Nephron (organoid): ENCODE data around the gene PRRC2A.

Experiments used
- H3K27ac Mint-ChIP-seq, 3 experiments: 2 replicates each; pipeline ENCODE4 v1.8.0; 2020; ENCODE audit warnings: mixed read lengths in 3 of 3, mild to moderate bottlenecking in 2 of 3, moderate library complexity in 1 of 3
- H3K27me3 Mint-ChIP-seq: 2 replicates; pipeline ENCODE4 v1.8.0; 2021; ENCODE audit warnings: low read depth, mild to moderate bottlenecking, moderate library complexity, mixed read lengths
- H3K36me3 Mint-ChIP-seq: 2 replicates; pipeline ENCODE4 v1.8.0; 2020; ENCODE audit warnings: low read depth, mixed read lengths
- H3K4me1 Mint-ChIP-seq: 2 replicates; pipeline ENCODE4 v1.8.0; 2020; ENCODE audit warnings: mixed read lengths
- H3K4me3 Mint-ChIP-seq, 3 experiments: 2 replicates each; pipeline ENCODE4 v1.8.0; 2020; ENCODE audit warnings: mild to moderate bottlenecking in 3 of 3, mixed read lengths in 3 of 3, moderate library complexity in 2 of 3
- H3K9me3 Mint-ChIP-seq: 2 replicates; pipeline ENCODE4 v1.8.0; 2020; ENCODE audit warnings: mixed read lengths
- CTCF ChIP-seq, 3 experiments: fragments of 200-600 bp; sonication (generic); IDR thresholded peaks; one replicate each; pipeline ENCODE4 v1.5.0; 2021; ENCODE audit warnings: antibody characterized with exemption in 3 of 3; ENCODE audit not compliant: unreplicated experiment in 3 of 3

PRRC2A gene

DNA sequence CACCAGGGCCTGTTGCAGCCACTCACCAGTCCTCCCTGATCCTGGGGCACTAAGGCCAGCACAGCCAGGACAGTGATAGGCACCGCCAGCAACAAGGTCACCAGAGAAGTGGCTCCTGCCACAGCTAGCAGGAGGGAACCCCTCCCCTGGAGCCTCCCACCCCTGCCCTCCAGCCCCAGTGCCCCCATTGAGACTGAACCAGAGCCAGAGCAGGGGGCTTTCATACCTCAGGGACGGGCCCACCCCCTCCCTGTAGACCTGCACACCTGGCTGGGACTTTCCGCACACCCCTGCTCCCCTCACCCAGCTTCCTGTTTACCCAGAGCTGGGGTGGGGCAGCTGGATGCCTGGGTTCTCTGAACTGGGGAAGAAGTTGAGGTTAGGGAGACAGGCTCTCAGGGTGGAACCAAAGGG, 38.3 kb upstream of the PRRC2A start, which contains the start of gene LTB:
Gene LTB (minus strand): TSS at position 195 of the 414 bp plus-strand sequence. CDS start 7 bp downstream, at position 188.
- no peaks in the 10 kb centered on the region for H3K9me3 Mint-ChIP-seq
- H3K4me1 Mint-ChIP-seq, result peaks cover 25% of the 10 kb centered on the region
- TF ChIP-seq CTCF (IDR thresholded peaks at IDR 0.05; ENCODE audit: unreplicated experiment in 3 of 3), result no peak

DNA sequence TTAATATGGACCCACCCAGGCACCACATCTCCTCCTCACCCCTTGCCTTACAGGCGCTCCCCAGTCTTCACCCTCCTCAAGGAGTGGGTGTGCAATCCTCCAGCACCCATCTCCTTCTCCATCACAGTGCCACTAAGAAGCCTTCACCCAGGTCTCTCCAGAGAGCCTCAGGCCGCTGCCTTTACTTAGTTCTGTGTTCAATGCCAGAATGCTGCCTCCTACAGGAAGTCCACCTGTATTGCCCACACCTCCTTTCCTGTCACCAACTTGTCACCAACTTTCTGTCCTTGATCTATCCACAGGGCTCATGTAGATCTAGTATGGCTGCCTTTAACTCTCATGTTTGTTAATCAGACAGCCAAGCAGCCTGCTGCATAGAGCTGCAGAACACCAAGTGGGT, 35.0 kb upstream of the PRRC2A start:
- peak overlapping the region in 1 of 3 experiments; percentile 35 for H3K4me3 Mint-ChIP-seq
- TF ChIP-seq CTCF (IDR thresholded peaks at IDR 0.05; ENCODE audit: unreplicated experiment in 3 of 3), result no peak
- H3K4me1 Mint-ChIP-seq, result peaks cover 31% of the 10 kb centered on the region
- peaks cover 11% of the 10 kb centered on the region for H3K27me3 Mint-ChIP-seq
- H3K27ac Mint-ChIP-seq, result peak overlapping the region in 1 of 3 experiments; percentile 71
- no peaks in the 10 kb centered on the region for H3K36me3 Mint-ChIP-seq
- no peaks in the 10 kb centered on the region for H3K9me3 Mint-ChIP-seq

More for the DNA sequence above, 38.3 kb upstream of the PRRC2A start, which contains the start of gene LTB:
- Mint-ChIP-seq H3K27ac (peak within 1 kb of the TSS; percentile 81 to 89 (median 89)), H3K36me3 (no peaks in the 10 kb centered on the region), H3K27me3 (peaks cover 7% of the 10 kb centered on the region), H3K4me3 (peak within 1 kb of the TSS; percentile 94 to 96 (median 95))

DNA sequence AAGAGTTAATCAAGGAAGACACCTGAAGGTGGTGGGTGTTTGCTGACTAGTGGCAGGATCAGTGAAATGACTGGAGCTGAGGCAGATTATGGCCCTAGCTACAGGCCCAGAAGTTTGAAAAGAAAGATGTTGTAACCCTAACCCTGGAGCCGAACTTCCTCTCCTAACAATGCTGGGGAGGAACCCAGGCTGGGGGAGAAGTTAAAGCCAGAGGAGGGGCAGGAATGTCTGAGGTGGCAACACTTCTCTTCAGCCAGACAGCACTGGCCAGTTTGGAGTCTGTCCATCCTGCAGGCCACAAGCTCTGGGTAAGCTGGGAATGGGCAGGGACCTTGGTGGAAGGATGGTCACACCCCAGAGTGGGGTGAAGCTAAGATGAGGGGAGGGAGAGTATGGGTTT, 34.5 kb upstream of the PRRC2A start, which contains the start of gene LST1:
Gene LST1 (plus strand): TSS at position 270 of the 400 bp plus-strand sequence. CDS start 1,023 bp downstream, outside the sequence.
- H3K36me3 Mint-ChIP-seq, result no peaks in the 10 kb centered on the region
- H3K4me1 Mint-ChIP-seq, result peaks cover 27% of the 10 kb centered on the region
- H3K4me3 Mint-ChIP-seq, result peak within 1 kb of the TSS in 1 of 3 experiments; percentile 35
- peaks cover 11% of the 10 kb centered on the region for H3K27me3 Mint-ChIP-seq
- TF ChIP-seq CTCF (IDR thresholded peaks at IDR 0.05; ENCODE audit: unreplicated experiment in 3 of 3), result no peak
- peak within 1 kb of the TSS in 2 of 3 experiments; percentile 75 for H3K27ac Mint-ChIP-seq
- no peaks in the 10 kb centered on the region for H3K9me3 Mint-ChIP-seq

GRCh38 chr6:31586599-31587281, 33.8 kb upstream of the PRRC2A start:
- Mint-ChIP-seq H3K4me3 (peak overlapping the region in 1 of 3 experiments; percentile 30), H3K4me1 (peaks cover 21% of the 10 kb centered on the region), H3K27ac (peak overlapping the region in 2 of 3 experiments; percentile 75), H3K27me3 (peaks cover 11% of the 10 kb centered on the region), H3K9me3 (no peaks in the 10 kb centered on the region), H3K36me3 (no peaks in the 10 kb centered on the region)
- no peak for TF ChIP-seq CTCF (IDR thresholded peaks at IDR 0.05; ENCODE audit: unreplicated experiment in 3 of 3)

DNA sequence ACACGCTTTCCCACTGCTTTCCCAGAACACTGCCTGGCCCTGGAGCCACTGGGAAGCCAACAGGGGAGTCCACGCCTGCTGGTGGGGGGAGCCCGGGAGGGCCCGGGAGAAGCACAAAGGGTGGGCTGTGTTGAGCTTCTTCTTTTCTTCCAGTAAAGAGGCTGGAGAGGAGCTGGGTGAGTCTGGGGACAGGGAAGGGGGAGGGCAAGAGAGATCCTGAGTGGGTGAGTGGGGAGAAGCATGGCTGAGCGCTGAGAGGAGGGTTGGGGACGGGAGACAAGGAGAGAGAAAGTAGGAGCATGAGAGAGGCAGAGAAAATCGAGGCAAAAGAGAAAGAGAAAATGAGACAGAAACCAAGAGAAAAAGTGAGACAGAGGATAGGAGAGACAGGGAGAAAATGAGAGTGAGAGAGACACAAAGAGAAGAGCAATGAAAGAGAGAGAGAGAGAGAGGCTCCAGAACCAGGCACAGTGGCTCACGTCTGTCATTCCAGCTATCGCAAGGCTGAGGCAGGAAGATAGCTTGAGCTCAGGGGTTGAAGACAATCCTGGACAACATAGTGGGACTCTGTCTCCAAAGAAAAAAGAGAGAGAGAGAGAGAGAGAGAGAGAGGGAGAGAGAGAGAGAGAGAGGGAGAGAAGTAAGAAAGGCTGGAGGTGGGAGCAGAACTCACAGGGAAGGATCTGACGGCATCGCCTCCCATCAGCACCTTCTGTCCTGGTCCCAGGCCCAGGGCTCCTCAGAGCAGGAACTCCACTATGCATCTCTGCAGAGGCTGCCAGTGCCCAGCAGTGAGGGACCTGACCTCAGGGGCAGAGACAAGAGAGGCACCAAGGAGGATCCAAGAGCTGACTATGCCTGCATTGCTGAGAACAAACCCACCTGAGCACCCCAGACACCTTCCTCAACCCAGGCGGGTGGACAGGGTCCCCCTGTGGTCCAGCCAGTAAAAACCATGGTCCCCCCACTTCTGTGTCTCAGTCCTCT, 32.4 kb upstream of the PRRC2A start:
- Mint-ChIP-seq H3K36me3 (no peaks in the 10 kb centered on the region), H3K27ac (peak overlapping the region in 2 of 3 experiments; percentile 75 to 91), H3K4me3 (peak overlapping the region in 2 of 3 experiments; percentile 45 to 54), H3K9me3 (no peaks in the 10 kb centered on the region), H3K4me1 (peaks cover 18% of the 10 kb centered on the region), H3K27me3 (peaks cover 11% of the 10 kb centered on the region)
- TF ChIP-seq CTCF (IDR thresholded peaks at IDR 0.05; ENCODE audit: unreplicated experiment in 3 of 3), result no peak
